Transverse colon (tissue), 4 donors: ENCODE results near the gene CNTNAP2. TPM values are rescaled to one million over a fixed set of nuclear protein-coding genes. Genes with fewer than 3 reads are reported as not detected.

ENCODE experiments used
- DNase-seq: peaks from one replicate; pipeline ENCODE4 v3.0.0-alpha.2; 2019
- H3K27ac ChIP-seq, 4 donors: fragments of 200-600 bp; sonication (generic); 2 replicates each; pipeline ENCODE4 v1.5.1; 2016 to 2018; ENCODE audit warnings: inconsistent platforms in 4 of 4
- H3K27me3 ChIP-seq: fragments of 200-600 bp; sonication (generic); 2 replicates; pipeline ENCODE4 v1.5.1; 2017; ENCODE audit warnings: inconsistent platforms
- H3K36me3 ChIP-seq, 4 donors: fragments of 200-600 bp; sonication (generic); 2 replicates each; pipeline ENCODE4 v1.5.1; 2017 to 2019; ENCODE audit warnings: inconsistent platforms in 4 of 4
- H3K4me1 ChIP-seq, 4 donors: fragments of 200-600 bp; sonication (generic); 2 replicates each; pipeline ENCODE4 v1.5.1; 2017 to 2020; ENCODE audit warnings: inconsistent platforms in 4 of 4
- H3K4me3 ChIP-seq, 4 donors: fragments of 200-600 bp; sonication (generic); 1 replicate in 1 of 4; 2 replicates in 3 of 4; pipeline versions ENCODE4 v1.5.1 to v1.6.1; 2017 to 2019; ENCODE audit warnings: inconsistent platforms in 4 of 4
- H3K9me3 ChIP-seq, 2 donors: fragments of 200-600 bp; sonication (generic); 2 replicates each; pipeline ENCODE4 v1.5.1; 2017 to 2019; ENCODE audit warnings: inconsistent platforms in 2 of 2
- CTCF ChIP-seq, 5 experiments: fragments of 200-600 bp in 3 of 5; fragments of 450-650 bp in 2 of 5; sonication (generic) in 3 of 5; IDR thresholded peaks; 1 replicate in 2 of 5; 2 replicates in 3 of 5; pipeline ENCODE4 v1.5.1; 2016 to 2017; ENCODE audit warnings: antibody characterized with exemption in 5 of 5, inconsistent platforms in 3 of 5, mild to moderate bottlenecking in 2 of 5, moderate library complexity in 1 of 5
- EP300 ChIP-seq: sonication (generic); formaldehyde crosslinking; IDR thresholded peaks from one replicate; pipeline ENCODE4 v1.6.1; 2017; ENCODE audit warnings: antibody characterized with exemption, low read depth
- POLR2A ChIP-seq: fragments of 450-650 bp; IDR thresholded peaks from one replicate; pipeline ENCODE4 v1.6.1; 2016; ENCODE audit warnings: antibody characterized with exemption, mild to moderate bottlenecking, moderate library complexity
- POLR2AphosphoS5 ChIP-seq, 3 donors: sonication (generic); formaldehyde crosslinking; IDR thresholded peaks; one replicate each; pipeline ENCODE4 v1.6.1; 2016; ENCODE audit warnings: antibody characterized with exemption in 3 of 3
- WGBS, 2 donors: methylation state at CpG; one replicate each; pipeline ENCODE4 v1.1.5; 2018; ENCODE audit warnings: low coverage in 1 of 2; 5-methylcytosine and 5-hydroxymethylcytosine counted together
- in situ Hi-C, 4 donors: fragments of 200-750 bp; cut with MboI; loops; one replicate each; pipeline versions ENCODE4 v1.15.0 to v1.15.1; 2017; ENCODE audit warnings: low sequenced_read_pairs in 3 of 4, low pct_ligation_motif_present in 1 of 4, low pct_unique_long_range_greater_than_20kb in 1 of 4
- intact Hi-C: fragments of 100-400 bp; cut with DNase I; formaldehyde crosslinking; loops from one replicate; pipeline ENCODE4 v1.15.1; 2023; ENCODE audit warnings: low total_unique reads
- total RNA-seq, 4 donors: library from RNA; depleted of rRNA; stranded (reverse); fragments of >200 nt; gene quantifications; one replicate each; pipeline ENCODE4 v1.1.0, GENCODE V29; 2016

The CNTNAP2 gene
- total RNA-seq, 4 donors from 2014 or later, result 0.60 to 2.9 (median 2.4) TPM

GRCh38 chr7:146982482-146982881 is 865.9 kb downstream of the CNTNAP2 start:
- H3K4me3 ChIP-seq, result no peak overlapping the region
- WGBS, 2 donors, result 76 to 83% methylated on average over 2 of the region's 2 CpGs
- H3K27me3 ChIP-seq, result no peaks in the 10 kb centered on the region
- H3K9me3 ChIP-seq, result no peaks in the 10 kb centered on the region
- no peak for TF ChIP-seq POLR2A
- TF ChIP-seq CTCF (IDR thresholded peaks at IDR 0.05), result no peak
- no peak for TF ChIP-seq EP300
- no peak for TF ChIP-seq POLR2AphosphoS5 (IDR thresholded peaks at IDR 0.05)
- in situ Hi-C loops (no loop called here), intact Hi-C loops (no loop called here)
- DNase-seq, result no peak
- H3K4me1 ChIP-seq, result no peaks in the 10 kb centered on the region
- H3K27ac ChIP-seq, result no peak overlapping the region
- no peaks in the 10 kb centered on the region for H3K36me3 ChIP-seq

GRCh38 chr7:146991596-146991995 is 875.0 kb downstream of the CNTNAP2 start:
- Histone ChIP-seq H3K36me3 (no peaks in the 10 kb centered on the region), H3K9me3 (no peaks in the 10 kb centered on the region), H3K27me3 (no peaks in the 10 kb centered on the region), H3K27ac (no peak overlapping the region), H3K4me3 (no peak overlapping the region), H3K4me1 (no peaks in the 10 kb centered on the region)
- intact Hi-C loops (no loop called here), in situ Hi-C loops (no loop called here)
- 70 to 77% methylated on average over 5 of the region's 5 CpGs for WGBS, 2 donors
- DNase-seq, result no peak
- TF ChIP-seq POLR2A, result no peak

- no peaks in the 10 kb centered on the region for H3K9me3 ChIP-seq
- H3K36me3 ChIP-seq, result no peaks in the 10 kb centered on the region
- in situ Hi-C loops, result no loop called here
- no peak overlapping the region for H3K27ac ChIP-seq
- TF ChIP-seq POLR2A (no peak), CTCF (IDR thresholded peaks at IDR 0.05) (no peak), EP300 (no peak), POLR2AphosphoS5 (IDR thresholded peaks at IDR 0.05) (no peak)
- DNase-seq, result no peak
- H3K4me1 ChIP-seq, result no peaks in the 10 kb centered on the region
- 57 to 83% methylated on average over 1 of the region's 1 CpG for WGBS, 2 donors
- H3K27me3 ChIP-seq, result no peaks in the 10 kb centered on the region
- H3K4me3 ChIP-seq, result no peak overlapping the region
- intact Hi-C loops, result no loop called here
Observed at GRCh38 chr7:146993764-146994163, 877.2 kb downstream of the CNTNAP2 start.

GRCh38 chr7:147008530-147008929 is 891.9 kb downstream of the CNTNAP2 start:
- Histone ChIP-seq H3K27ac (no peak overlapping the region), H3K4me1 (no peaks in the 10 kb centered on the region), H3K4me3 (no peak overlapping the region), H3K36me3 (no peaks in the 10 kb centered on the region), H3K27me3 (no peaks in the 10 kb centered on the region), H3K9me3 (no peaks in the 10 kb centered on the region)
- 44 to 53% methylated on average over 6 of the region's 6 CpGs for WGBS, 2 donors
- TF ChIP-seq POLR2A, result no peak
- no peak for TF ChIP-seq CTCF (IDR thresholded peaks at IDR 0.05)
- TF ChIP-seq EP300, result no peak
- no peak for TF ChIP-seq POLR2AphosphoS5 (IDR thresholded peaks at IDR 0.05)
- intact Hi-C loops (no loop called here), in situ Hi-C loops (no loop called here)
- no peak for DNase-seq

GRCh38 chr7:147012666-147013065 is 896.1 kb downstream of the CNTNAP2 start:
- intact Hi-C loops, result no loop called here
- H3K4me1 ChIP-seq, result no peaks in the 10 kb centered on the region
- no peaks in the 10 kb centered on the region for H3K36me3 ChIP-seq
- H3K27ac ChIP-seq, result no peak overlapping the region
- no peak for TF ChIP-seq EP300
- TF ChIP-seq POLR2AphosphoS5 (IDR thresholded peaks at IDR 0.05), result no peak
- TF ChIP-seq POLR2A, result no peak
- TF ChIP-seq CTCF (IDR thresholded peaks at IDR 0.05), result no peak
- H3K27me3 ChIP-seq, result no peaks in the 10 kb centered on the region
- no peak for DNase-seq
- in situ Hi-C loops, result no loop called here
- H3K4me3 ChIP-seq, result no peak overlapping the region
- peaks cover 0 to 3% of the 10 kb centered on the region in 2 donors for H3K9me3 ChIP-seq
